Measurements from ENCODE around the gene ETNK1. TPM values are rescaled to one million over a fixed set of nuclear protein-coding genes. Genes with fewer than 3 reads are reported as not detected.
"Not testable (repeated sequence)": the region's sequence is repeated elsewhere in the genome, so short reads cannot be mapped to it uniquely, and the experiment has no call there.

Gene ETNK1
- total RNA-seq, 4 donors from 2014 or later, result 16.7 to 145 (median 71.7) TPM

GRCh38 chr12:22692964-22693555 lies 68.1 kb downstream of the ETNK1 start:
- TF ChIP-seq POLR2A (IDR thresholded peaks at IDR 0.05) (no peak), CTCF (IDR thresholded peaks at IDR 0.05) (no peak)
- H3K4me1 ChIP-seq, result no peaks in the 10 kb centered on the region
- no peak overlapping the region for H3K27ac ChIP-seq
- no peaks in the 10 kb centered on the region for H3K27me3 ChIP-seq
- H3K36me3 ChIP-seq, result no peaks in the 10 kb centered on the region
- no peaks in the 10 kb centered on the region for H3K9me3 ChIP-seq
- DNase-seq, result no peak
- H3K4me3 ChIP-seq, result no peak overlapping the region
- intact Hi-C loops (cut with DNase I; ENCODE audit: low total_unique reads), result no loop called here

- intact Hi-C loops (cut with DNase I; ENCODE audit: low total_unique reads), result no loop called here
- Histone ChIP-seq H3K27ac (no peak overlapping the region), H3K4me3 (no peak overlapping the region), H3K9me3 (no peaks in the 10 kb centered on the region), H3K36me3 (no peaks in the 10 kb centered on the region), H3K4me1 (no peaks in the 10 kb centered on the region), H3K27me3 (no peaks in the 10 kb centered on the region)
- TF ChIP-seq POLR2A (IDR thresholded peaks at IDR 0.05), result no peak
- no peak for TF ChIP-seq CTCF (IDR thresholded peaks at IDR 0.05)
- DNase-seq, result no peak
These were observed 73.6 kb downstream of the ETNK1 start for GRCh38 chr12:22698576-22698975.

- not testable (repeated sequence) for H3K9me3 ChIP-seq, H3K4me3 ChIP-seq, H3K27me3 ChIP-seq, H3K27ac ChIP-seq, DNase-seq, H3K36me3 ChIP-seq, H3K4me1 ChIP-seq
- intact Hi-C loops (cut with DNase I; ENCODE audit: low total_unique reads), result loop anchor here (10.0 kb wide), 1 partner anchor 365 kb away; no protein-coding TSS in a partner anchor
These were observed 74.7 kb downstream of the ETNK1 start for GRCh38 chr12:22699705-22700104.

GRCh38 chr12:22700106-22700505 lies 75.1 kb downstream of the ETNK1 start:
- intact Hi-C loops (cut with DNase I; ENCODE audit: low total_unique reads), result loop anchor here (10.0 kb wide), 1 partner anchor 365 kb away; no protein-coding TSS in a partner anchor
- Histone ChIP-seq H3K9me3 (no peaks in the 10 kb centered on the region), H3K4me1 (no peaks in the 10 kb centered on the region), H3K36me3 (no peaks in the 10 kb centered on the region), H3K27me3 (no peaks in the 10 kb centered on the region), H3K4me3 (no peak overlapping the region), H3K27ac (no peak overlapping the region)
- no peak for DNase-seq
- no peak for TF ChIP-seq CTCF (IDR thresholded peaks at IDR 0.05)

GRCh38 chr12:22701216-22701809 lies 76.3 kb downstream of the ETNK1 start:
- H3K27ac ChIP-seq, DNase-seq, H3K4me3 ChIP-seq, H3K9me3 ChIP-seq, H3K27me3 ChIP-seq, H3K36me3 ChIP-seq, H3K4me1 ChIP-seq: not testable (repeated sequence)
- intact Hi-C loops (cut with DNase I; ENCODE audit: low total_unique reads), result loop anchor here (10.0 kb wide), 1 partner anchor 363 kb away; no protein-coding TSS in a partner anchor

- Histone ChIP-seq H3K4me1 (no peaks in the 10 kb centered on the region), H3K4me3 (no peak overlapping the region), H3K27ac (no peak overlapping the region), H3K9me3 (no peaks in the 10 kb centered on the region), H3K27me3 (no peaks in the 10 kb centered on the region), H3K36me3 (no peaks in the 10 kb centered on the region)
- TF ChIP-seq POLR2A (IDR thresholded peaks at IDR 0.05), result no peak
- DNase-seq, result no peak
- intact Hi-C loops (cut with DNase I; ENCODE audit: low total_unique reads), result loop anchor here (10.0 kb wide), 1 partner anchor 362 kb away; no protein-coding TSS in a partner anchor
These were observed 77.7 kb downstream of the ETNK1 start for GRCh38 chr12:22702690-22703089.

Measured in uterus (tissue), 4 donors.